SK-N-SH (cell line): ENCODE results near the gene ADGB. TPM values are rescaled to one million over a fixed set of nuclear protein-coding genes. Genes with fewer than 3 reads are reported as not detected.

ENCODE experiments used
- CTCF ChIA-PET: fragments of 300-600, 350-600 bp; formaldehyde crosslinking; extraction: SDS; loops from one replicate; lab custom pipeline; 2021; lab: Yijun Ruan, JAX
- POLR2A ChIA-PET: fragments of 350-600 bp; sonication (Branson Sonifier 250); formaldehyde crosslinking; extraction: SDS; loops from one replicate; lab custom pipeline; 2020; ENCODE audit warnings: antibody characterized with exemption, inconsistent platforms; lab: Yijun Ruan, JAX
- DNase-seq: peaks from one replicate; pipeline ENCODE4 v3.0.0; 2012
- H2AFZ ChIP-seq: fragments of 200-600 bp; sonication (generic); 2 replicates; pipeline ENCODE4 v1.8.1; 2016; ENCODE audit warnings: antibody characterized with exemption, mild to moderate bottlenecking, low read depth
- H3F3A ChIP-seq: fragments of 200-600 bp; sonication (generic); replicated peaks from 2 replicates; pipeline ENCODE3; 2016; ENCODE audit warnings: antibody characterized with exemption, mild to moderate bottlenecking; ENCODE audit not compliant: insufficient read depth
- H3K27ac ChIP-seq, 2 experiments: fragments of 200-500 bp in 1 of 2; fragments of 200-600 bp in 1 of 2; sonication (Bioruptor generic) in 1 of 2; sonication (generic), shearing (Covaris generic) in 1 of 2; 2 replicates each; pipeline versions ENCODE4 v1.5.1 to v1.6.1; 2014 to 2016; ENCODE audit warnings: low read depth in 2 of 2, inconsistent platforms in 1 of 2, low read length in 1 of 2, mild to moderate bottlenecking in 1 of 2, mixed read lengths in 1 of 2
- H3K27me3 ChIP-seq: fragments of 200-600 bp; sonication (generic), shearing (Covaris generic); 2 replicates; pipeline ENCODE4 v1.6.1; 2016; ENCODE audit warnings: mixed run types; ENCODE audit not compliant: insufficient read depth
- H3K36me3 ChIP-seq, 2 experiments: fragments of 200-500 bp in 1 of 2; fragments of 200-600 bp in 1 of 2; sonication (Bioruptor generic) in 1 of 2; sonication (generic) in 1 of 2; replicated peaks in 1 of 2; 2 replicates each; pipeline versions ENCODE3 to v1.5.1; 2014 to 2016; ENCODE audit warnings: low read length in 1 of 2, mild to moderate bottlenecking in 1 of 2; ENCODE audit not compliant: insufficient read depth in 2 of 2, control insufficient read depth in 1 of 2
- H3K4me1 ChIP-seq, 2 experiments: fragments of 200-500 bp in 1 of 2; fragments of 200-600 bp in 1 of 2; sonication (Bioruptor generic) in 1 of 2; sonication (generic), shearing (Covaris generic) in 1 of 2; 2 replicates each; pipeline versions ENCODE4 v1.5.1 to v1.6.1; 2014 to 2016; ENCODE audit warnings: low read depth in 1 of 2, low read length in 1 of 2, mixed run types in 1 of 2; ENCODE audit not compliant: insufficient read depth in 2 of 2, control insufficient read depth in 1 of 2
- H3K4me2 ChIP-seq: fragments of 200-600 bp; sonication (generic), shearing (Covaris generic); 2 replicates; pipeline ENCODE4 v1.6.1; 2017; ENCODE audit warnings: mixed run types
- H3K4me3 ChIP-seq, 2 experiments: fragments of 200-500 bp in 1 of 2; fragments of 200-600 bp in 1 of 2; sonication (Bioruptor generic) in 1 of 2; sonication (generic), shearing (Covaris generic) in 1 of 2; 2 replicates each; pipeline versions ENCODE4 v1.5.1 to v1.8.1; 2014 to 2016; ENCODE audit warnings: low read depth in 2 of 2, inconsistent platforms in 1 of 2, low read length in 1 of 2, mild to moderate bottlenecking in 1 of 2, mixed read lengths in 1 of 2, moderate library complexity in 1 of 2
- H3K79me2 ChIP-seq: fragments of 200-600 bp; sonication (generic); 2 replicates; pipeline ENCODE4 v1.8.1; 2017; ENCODE audit warnings: mild to moderate bottlenecking; ENCODE audit not compliant: insufficient read depth
- H3K9ac ChIP-seq: fragments of 200-600 bp; sonication (generic); 2 replicates; pipeline ENCODE4 v1.6.1; 2017; ENCODE audit warnings: mixed run types
- H3K9me2 ChIP-seq: fragments of 200-600 bp; sonication (generic); 2 replicates; pipeline ENCODE4 v1.6.1; 2017; ENCODE audit warnings: mixed run types
- H3K9me3 ChIP-seq: fragments of 200-600 bp; sonication (generic); 2 replicates; pipeline ENCODE4 v1.6.1; 2017; ENCODE audit warnings: mixed run types, mild to moderate bottlenecking, moderate library complexity
- H4K20me1 ChIP-seq: fragments of 200-600 bp; sonication (generic); 2 replicates; pipeline ENCODE4 v1.6.1; 2017; ENCODE audit warnings: mild to moderate bottlenecking, mixed run types; ENCODE audit not compliant: insufficient read depth
- EZH2phosphoT487 ChIP-seq: fragments of 200-600 bp; sonication (generic); IDR thresholded peaks from 2 replicates; pipeline ENCODE4 v1.6.1; 2017; ENCODE audit warnings: low read depth, mixed run types, mild to moderate bottlenecking, antibody characterized with exemption, moderate library complexity, borderline replicate concordance
- FOXJ3 ChIP-seq: sonication (generic); formaldehyde crosslinking; IDR thresholded peaks from 2 replicates; pipeline ENCODE4 v1.5.1; 2020; ENCODE audit warnings: mild to moderate bottlenecking, missing genetic modification reagents
- GABPA ChIP-seq: IDR thresholded peaks from 2 replicates; pipeline ENCODE4 v1.4.0; 2012; ENCODE audit warnings: low read depth, mild to moderate bottlenecking
- GATA2 ChIP-seq: sonication (generic); formaldehyde crosslinking; IDR thresholded peaks from 2 replicates; pipeline ENCODE4 v1.5.0; 2020; ENCODE audit warnings: mild to moderate bottlenecking, missing genetic modification reagents
- JUND ChIP-seq: IDR thresholded peaks from 2 replicates; pipeline ENCODE4 v1.4.0; 2012
- MEF2A ChIP-seq: IDR thresholded peaks from 2 replicates; pipeline ENCODE4 v1.4.0; 2012; ENCODE audit warnings: low read depth, borderline replicate concordance
- NFIC ChIP-seq: IDR thresholded peaks from 2 replicates; pipeline ENCODE4 v1.4.0; 2012; ENCODE audit warnings: borderline replicate concordance
- NRF1 ChIP-seq: IDR thresholded peaks from 2 replicates; pipeline ENCODE4 v1.6.1; 2012; ENCODE audit warnings: low read depth, mild to moderate bottlenecking, low read length
- PBX3 ChIP-seq: IDR thresholded peaks from 2 replicates; pipeline ENCODE4; 2012
- RAD21 ChIP-seq: IDR thresholded peaks from 2 replicates; pipeline ENCODE4 v1.6.1; 2012; ENCODE audit warnings: mild to moderate bottlenecking, low read length
- USF2 ChIP-seq: fragments of 150-350 bp; IDR thresholded peaks from 2 replicates; pipeline ENCODE4 v1.6.1; 2017; ENCODE audit warnings: antibody characterized with exemption, low read length, low read depth, borderline replicate concordance
- YY1 ChIP-seq: IDR thresholded peaks from 2 replicates; pipeline ENCODE4 v1.4.0; 2012; ENCODE audit warnings: low read depth, mild to moderate bottlenecking
- ZBTB33 ChIP-seq: IDR thresholded peaks from 2 replicates; pipeline ENCODE4 v1.4.0; 2012; ENCODE audit warnings: low read depth, borderline replicate concordance
- WGBS: methylation state at CpG from one replicate; pipeline ENCODE4 v1.1.6; 2017; ENCODE audit warnings: low lambda C conversion rate; 5-methylcytosine and 5-hydroxymethylcytosine counted together
- polyA plus RNA-seq, 3 experiments: library from polyadenylated mRNA; depleted of rRNA; stranded (reverse); fragments of >200 nt; gene quantifications; 2 replicates each; pipeline ENCODE4 v1.2.3, GENCODE V29; 2012
- TF ChIP-seq, protein P1 (sequence below): IDR thresholded peaks from 2 replicates; pipeline ENCODE4 v1.6.1; 2012; ENCODE audit warnings: mild to moderate bottlenecking, low read depth, low read length, moderate library complexity
- TF ChIP-seq, protein P2 (sequence below): IDR thresholded peaks from 2 replicates; pipeline ENCODE4 v1.4.0; 2012; ENCODE audit warnings: low read depth
- TF ChIP-seq, protein P3 (sequence below): fragments of 200-600 bp; sonication (generic); IDR thresholded peaks from 2 replicates; pipeline ENCODE4 v1.6.1; 2017; ENCODE audit warnings: antibody characterized with exemption, mild to moderate bottlenecking, moderate library complexity

ADGB gene
- polyA plus RNA-seq, 1 of the 3 experiments (the other 2 are of a cell fraction), result not detected

DNA sequence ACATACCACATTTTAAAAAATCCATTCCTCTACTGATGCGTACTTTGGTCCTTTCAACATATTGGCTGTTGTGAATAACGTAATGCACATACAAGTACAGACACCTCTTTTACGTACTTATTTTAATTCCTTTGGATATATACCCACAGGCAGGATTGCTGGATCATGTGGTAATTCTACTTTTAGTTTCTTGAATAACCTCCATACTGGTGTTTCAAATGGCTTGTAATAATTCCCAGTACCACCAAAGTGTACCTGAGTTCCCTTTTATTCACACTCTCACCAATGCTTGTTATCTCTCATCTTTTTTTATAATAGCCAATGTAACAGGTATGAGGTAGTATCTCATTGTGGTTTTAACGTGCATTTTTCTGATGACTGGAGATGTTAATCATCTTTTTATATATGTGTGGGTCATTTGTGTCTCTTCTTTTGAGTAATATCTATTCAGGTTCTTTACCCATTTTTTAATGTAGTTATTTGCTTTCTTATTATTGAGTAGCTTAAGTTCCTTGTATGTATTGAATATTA, 191.9 kb downstream of the ADGB start:
- H3K9me2 ChIP-seq, result no peaks in the 10 kb centered on the region

More for the DNA sequence above, 191.9 kb downstream of the ADGB start:
- no peaks in the 10 kb centered on the region for H3K79me2 ChIP-seq
- H3K36me3 ChIP-seq, result no peaks in the 10 kb centered on the region
- no peak for DNase-seq
- H3K4me3 ChIP-seq, result no peak overlapping the region
- H4K20me1 ChIP-seq, result no peaks in the 10 kb centered on the region
- POLR2A ChIA-PET, result no interaction called here
- TF ChIP-seq NRF1 (no peak), RAD21 (no peak), GATA2 (CRISPR knock-in tag) (no peak), USF2 (no peak), NFIC (no peak), MEF2A (no peak), JUND (no peak), GABPA (no peak), ZBTB33 (no peak), EZH2phosphoT487 (no peak), FOXJ3 (CRISPR knock-in tag) (no peak), PBX3 (no peak), YY1 (no peak)
- TF ChIP-seq, protein P1, sequence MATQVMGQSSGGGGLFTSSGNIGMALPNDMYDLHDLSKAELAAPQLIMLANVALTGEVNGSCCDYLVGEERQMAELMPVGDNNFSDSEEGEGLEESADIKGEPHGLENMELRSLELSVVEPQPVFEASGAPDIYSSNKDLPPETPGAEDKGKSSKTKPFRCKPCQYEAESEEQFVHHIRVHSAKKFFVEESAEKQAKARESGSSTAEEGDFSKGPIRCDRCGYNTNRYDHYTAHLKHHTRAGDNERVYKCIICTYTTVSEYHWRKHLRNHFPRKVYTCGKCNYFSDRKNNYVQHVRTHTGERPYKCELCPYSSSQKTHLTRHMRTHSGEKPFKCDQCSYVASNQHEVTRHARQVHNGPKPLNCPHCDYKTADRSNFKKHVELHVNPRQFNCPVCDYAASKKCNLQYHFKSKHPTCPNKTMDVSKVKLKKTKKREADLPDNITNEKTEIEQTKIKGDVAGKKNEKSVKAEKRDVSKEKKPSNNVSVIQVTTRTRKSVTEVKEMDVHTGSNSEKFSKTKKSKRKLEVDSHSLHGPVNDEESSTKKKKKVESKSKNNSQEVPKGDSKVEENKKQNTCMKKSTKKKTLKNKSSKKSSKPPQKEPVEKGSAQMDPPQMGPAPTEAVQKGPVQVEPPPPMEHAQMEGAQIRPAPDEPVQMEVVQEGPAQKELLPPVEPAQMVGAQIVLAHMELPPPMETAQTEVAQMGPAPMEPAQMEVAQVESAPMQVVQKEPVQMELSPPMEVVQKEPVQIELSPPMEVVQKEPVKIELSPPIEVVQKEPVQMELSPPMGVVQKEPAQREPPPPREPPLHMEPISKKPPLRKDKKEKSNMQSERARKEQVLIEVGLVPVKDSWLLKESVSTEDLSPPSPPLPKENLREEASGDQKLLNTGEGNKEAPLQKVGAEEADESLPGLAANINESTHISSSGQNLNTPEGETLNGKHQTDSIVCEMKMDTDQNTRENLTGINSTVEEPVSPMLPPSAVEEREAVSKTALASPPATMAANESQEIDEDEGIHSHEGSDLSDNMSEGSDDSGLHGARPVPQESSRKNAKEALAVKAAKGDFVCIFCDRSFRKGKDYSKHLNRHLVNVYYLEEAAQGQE, result no peak
- TF ChIP-seq, protein P2, sequence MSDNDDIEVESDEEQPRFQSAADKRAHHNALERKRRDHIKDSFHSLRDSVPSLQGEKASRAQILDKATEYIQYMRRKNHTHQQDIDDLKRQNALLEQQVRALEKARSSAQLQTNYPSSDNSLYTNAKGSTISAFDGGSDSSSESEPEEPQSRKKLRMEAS, result no peak
- TF ChIP-seq, protein P3, sequence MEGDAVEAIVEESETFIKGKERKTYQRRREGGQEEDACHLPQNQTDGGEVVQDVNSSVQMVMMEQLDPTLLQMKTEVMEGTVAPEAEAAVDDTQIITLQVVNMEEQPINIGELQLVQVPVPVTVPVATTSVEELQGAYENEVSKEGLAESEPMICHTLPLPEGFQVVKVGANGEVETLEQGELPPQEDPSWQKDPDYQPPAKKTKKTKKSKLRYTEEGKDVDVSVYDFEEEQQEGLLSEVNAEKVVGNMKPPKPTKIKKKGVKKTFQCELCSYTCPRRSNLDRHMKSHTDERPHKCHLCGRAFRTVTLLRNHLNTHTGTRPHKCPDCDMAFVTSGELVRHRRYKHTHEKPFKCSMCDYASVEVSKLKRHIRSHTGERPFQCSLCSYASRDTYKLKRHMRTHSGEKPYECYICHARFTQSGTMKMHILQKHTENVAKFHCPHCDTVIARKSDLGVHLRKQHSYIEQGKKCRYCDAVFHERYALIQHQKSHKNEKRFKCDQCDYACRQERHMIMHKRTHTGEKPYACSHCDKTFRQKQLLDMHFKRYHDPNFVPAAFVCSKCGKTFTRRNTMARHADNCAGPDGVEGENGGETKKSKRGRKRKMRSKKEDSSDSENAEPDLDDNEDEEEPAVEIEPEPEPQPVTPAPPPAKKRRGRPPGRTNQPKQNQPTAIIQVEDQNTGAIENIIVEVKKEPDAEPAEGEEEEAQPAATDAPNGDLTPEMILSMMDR, result no peak
- TF ChIP-seq, all 33 proteins: peak for 0
- Histone ChIP-seq H3K27me3 (no peaks in the 10 kb centered on the region), H3K27ac (no peak overlapping the region), H3K9me3 (no peaks in the 10 kb centered on the region), H3K4me1 (no peaks in the 10 kb centered on the region), H3F3A (no peaks in the 10 kb centered on the region), H2AFZ (no peak overlapping the region), H3K9ac (no peak overlapping the region), H3K4me2 (no peak overlapping the region)
- CTCF ChIA-PET, result interaction anchor here (1.4 kb wide), 1 partner anchor 752 kb away, joined by 3 read pairs; no protein-coding TSS in a partner anchor
- 69% methylated on average over 4 of the region's 4 CpGs for WGBS
